GM12801 (cell line): ENCODE measurements around the gene RBM15B.

Source experiments
- TF ChIP-seq, protein P1 (sequence below): IDR thresholded peaks from one replicate; pipeline ENCODE4 v1.5.1; 2011; ENCODE audit warnings: control low read depth; ENCODE audit not compliant: insufficient read length; ENCODE audit errors: extremely low read depth

RBM15B gene

DNA sequence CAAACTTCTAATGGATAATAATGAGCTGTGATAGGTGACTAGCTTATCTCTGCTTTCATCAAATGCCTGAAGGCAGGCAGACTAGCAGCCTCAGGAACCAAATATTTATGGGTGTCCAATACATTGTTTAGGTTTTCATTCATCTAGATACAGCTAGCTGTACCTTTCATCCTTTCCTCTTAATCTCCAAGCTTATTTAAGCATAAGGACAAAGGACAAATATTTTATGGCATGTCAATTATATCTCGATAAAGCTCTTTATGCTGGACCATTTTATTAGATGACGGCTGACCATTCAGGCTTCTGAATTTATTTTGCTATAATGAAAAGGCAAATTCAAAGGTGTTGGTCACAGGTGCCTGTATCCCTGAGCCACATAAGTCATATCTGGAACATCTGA is 16.9 kb downstream of the RBM15B start:
- TF ChIP-seq, protein P1, sequence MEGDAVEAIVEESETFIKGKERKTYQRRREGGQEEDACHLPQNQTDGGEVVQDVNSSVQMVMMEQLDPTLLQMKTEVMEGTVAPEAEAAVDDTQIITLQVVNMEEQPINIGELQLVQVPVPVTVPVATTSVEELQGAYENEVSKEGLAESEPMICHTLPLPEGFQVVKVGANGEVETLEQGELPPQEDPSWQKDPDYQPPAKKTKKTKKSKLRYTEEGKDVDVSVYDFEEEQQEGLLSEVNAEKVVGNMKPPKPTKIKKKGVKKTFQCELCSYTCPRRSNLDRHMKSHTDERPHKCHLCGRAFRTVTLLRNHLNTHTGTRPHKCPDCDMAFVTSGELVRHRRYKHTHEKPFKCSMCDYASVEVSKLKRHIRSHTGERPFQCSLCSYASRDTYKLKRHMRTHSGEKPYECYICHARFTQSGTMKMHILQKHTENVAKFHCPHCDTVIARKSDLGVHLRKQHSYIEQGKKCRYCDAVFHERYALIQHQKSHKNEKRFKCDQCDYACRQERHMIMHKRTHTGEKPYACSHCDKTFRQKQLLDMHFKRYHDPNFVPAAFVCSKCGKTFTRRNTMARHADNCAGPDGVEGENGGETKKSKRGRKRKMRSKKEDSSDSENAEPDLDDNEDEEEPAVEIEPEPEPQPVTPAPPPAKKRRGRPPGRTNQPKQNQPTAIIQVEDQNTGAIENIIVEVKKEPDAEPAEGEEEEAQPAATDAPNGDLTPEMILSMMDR = no peak

DNA sequence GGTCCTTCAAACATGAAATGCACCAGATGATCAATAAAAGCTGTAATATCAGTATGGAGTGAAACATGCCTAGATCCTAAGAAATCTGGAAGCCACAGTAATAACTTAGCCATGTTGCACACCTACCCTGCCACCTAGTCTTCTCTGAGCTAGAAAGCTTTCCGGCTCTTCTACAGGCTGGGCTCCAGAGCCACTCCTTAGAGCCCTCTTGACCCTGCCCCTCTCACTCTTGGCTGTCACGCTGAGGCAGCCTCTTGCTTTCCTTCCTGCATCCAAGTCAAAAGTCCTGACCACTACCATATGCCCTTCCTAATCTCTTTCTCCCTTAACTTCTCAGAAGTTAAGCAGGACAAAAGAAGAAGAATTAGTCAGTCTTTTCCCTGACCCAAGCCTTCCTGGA is 17.7 kb downstream of the RBM15B start:
- TF ChIP-seq, protein P1 = no peak

DNA sequence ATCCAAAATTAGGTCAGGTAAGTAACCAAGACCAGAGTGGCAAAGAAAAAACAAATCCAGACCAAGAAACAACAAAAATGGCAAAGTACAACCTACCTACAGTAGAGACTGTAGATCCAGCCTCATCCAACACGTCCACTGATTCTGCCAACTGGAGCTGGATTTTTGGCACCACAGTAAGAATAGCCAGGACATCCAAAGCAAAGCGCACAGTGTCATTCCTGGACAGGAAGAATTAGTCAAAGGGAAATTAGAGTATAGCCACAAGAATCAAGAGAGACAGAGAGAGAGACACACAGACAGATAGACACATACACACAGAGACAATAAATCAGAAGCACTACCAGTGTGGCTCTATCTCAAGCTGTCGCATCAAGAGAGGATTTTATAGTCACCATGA is 31.1 kb downstream of the RBM15B start:
- TF ChIP-seq, protein P1 = no peak

DNA sequence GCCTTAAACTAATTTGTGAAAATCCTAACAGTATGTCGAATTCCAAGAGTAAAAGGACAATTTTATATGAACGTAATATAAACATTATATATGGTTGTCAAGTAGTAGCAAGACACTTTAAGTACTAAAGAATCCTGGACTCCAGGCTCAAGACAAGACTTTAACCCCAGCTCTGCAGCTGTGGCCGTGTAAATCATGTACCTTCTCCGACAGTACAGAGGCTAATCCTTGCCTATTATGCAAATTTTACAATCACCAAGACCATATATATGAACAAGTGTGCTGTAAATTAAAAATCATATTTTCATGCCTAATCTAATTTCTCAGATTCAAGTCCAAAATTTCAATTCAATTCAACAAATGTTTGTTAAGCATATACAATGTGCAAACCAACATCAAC is 35.8 kb downstream of the RBM15B start:
- TF ChIP-seq, protein P1 = no peak

DNA sequence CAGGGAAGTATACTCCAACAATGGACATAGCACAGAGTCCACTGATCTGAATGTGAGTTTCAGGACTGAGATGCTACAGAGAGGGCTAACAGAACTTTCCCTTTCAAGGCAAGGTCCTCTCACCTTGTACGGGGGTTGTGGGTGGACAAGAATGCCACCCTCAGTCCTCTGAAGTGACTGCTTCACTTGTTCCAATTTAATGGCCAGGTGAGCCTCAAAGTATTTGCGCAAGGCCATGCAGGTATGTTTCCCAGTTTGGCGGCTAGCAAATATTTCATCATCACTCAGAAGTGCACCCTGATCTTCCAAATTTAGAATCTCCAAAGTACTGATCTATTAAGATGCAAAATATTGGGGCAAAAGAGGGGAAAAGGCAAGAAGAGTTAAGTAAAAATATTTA is 38.1 kb downstream of the RBM15B start:
- TF ChIP-seq, protein P1 = no peak

DNA sequence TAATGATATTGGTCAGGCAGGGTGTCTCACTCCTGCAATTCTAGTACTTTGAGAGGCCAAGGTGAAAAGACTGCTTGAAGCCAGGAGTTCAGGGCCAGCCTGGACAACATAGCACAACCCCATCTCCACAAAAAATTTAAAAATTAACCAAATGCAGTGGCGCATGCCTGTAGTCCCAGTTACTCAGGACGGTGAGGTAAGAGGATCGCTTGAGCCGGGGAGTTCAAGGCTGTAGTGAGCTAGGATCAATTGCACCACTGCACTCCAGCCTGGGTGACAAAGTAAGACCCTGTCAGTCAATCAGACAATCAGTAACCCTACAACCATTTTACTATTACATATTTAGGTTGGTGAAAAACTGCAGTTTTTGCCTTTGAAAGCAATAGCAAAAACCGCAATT is 43.0 kb downstream of the RBM15B start:
- TF ChIP-seq, protein P1 = no peak

DNA sequence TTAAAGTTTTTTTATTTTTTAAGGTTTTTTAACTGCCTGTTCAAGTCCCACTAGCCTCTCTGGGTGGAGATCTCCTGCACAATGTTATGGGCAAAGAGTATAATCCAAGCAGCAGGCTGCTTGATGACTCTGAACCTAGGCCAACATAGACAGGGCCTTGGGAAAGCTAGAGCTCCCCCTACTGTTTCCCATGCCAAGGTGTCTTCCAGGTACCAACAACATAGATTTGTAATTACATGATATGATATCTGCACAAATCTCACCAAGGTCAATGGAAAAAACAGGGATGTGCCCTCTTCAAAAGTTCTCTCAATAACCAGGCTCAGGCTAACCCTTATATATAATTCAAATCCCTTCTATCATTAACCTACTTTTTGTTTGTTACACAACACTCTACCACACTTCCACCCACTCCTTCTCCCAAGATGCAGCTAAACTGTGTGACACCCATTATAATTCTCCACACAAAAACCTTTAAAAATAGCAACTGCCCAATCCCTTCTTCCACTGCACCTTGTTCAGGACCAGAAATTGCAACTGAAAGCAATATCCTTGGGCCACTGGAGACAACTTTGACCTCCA is 43.8 kb downstream of the RBM15B start:
- TF ChIP-seq, protein P1 = no peak

DNA sequence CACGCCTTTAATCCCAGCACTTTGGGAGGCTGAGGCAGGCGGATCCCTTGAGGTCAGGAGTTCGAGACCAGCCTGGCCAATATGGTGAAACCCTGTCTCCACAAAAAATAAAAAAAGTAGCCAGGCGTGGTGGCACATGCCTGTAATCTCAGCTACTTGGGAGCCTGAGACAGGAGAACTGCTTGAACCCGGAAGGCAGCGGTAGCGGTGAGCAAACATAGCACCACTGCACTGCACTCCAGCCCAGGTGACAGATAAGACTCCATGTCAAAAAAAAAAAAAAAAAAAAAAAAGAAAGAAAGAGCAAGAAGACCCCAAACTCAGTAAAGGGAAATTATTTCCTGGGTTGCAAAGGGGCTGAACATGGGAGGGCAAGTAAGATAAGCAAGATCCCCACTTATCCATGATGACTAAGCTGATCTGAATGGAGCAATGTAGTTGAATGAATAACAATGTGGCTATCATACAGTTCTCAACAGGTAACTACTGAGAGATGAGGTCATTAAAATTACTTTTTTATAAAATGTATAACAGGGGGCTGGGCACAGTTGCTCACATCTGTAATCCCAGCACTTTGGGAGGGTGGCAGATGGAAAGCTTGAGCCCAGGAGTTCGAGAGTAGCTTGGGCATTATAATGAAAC is 46.0 kb downstream of the RBM15B start:
- TF ChIP-seq, protein P1 = no peak
